GM12801 (cell line): Measurements from ENCODE around the gene XRCC4.

Experiments
- CTCF ChIP-seq: IDR thresholded peaks from one replicate; pipeline ENCODE4 v1.5.1; 2011; ENCODE audit warnings: control low read depth; ENCODE audit not compliant: insufficient read length; ENCODE audit errors: extremely low read depth

Gene XRCC4

GRCh38 chr5:83036991-83037575 lies 40.3 kb upstream of the XRCC4 start:
- no peak for TF ChIP-seq CTCF

- no peak for TF ChIP-seq CTCF
Measured at GRCh38 chr5:83038924-83039323, 38.4 kb upstream of the XRCC4 start.

- no peak for TF ChIP-seq CTCF
Measured at GRCh38 chr5:83042507-83042906, 34.8 kb upstream of the XRCC4 start.

- no peak for TF ChIP-seq CTCF
Measured at GRCh38 chr5:83044926-83045325, 32.4 kb upstream of the XRCC4 start.

- TF ChIP-seq CTCF, result no peak
Measured at GRCh38 chr5:83048277-83048676, 29.1 kb upstream of the XRCC4 start.

- no peak for TF ChIP-seq CTCF
Measured at GRCh38 chr5:83048811-83049210, 28.5 kb upstream of the XRCC4 start.

GRCh38 chr5:83049370-83049885 lies 27.9 kb upstream of the XRCC4 start:
- no peak for TF ChIP-seq CTCF
